Lung (tissue), 12 donors: ENCODE data around the gene HSPH1. TPM values are rescaled to one million over a fixed set of nuclear protein-coding genes. Genes with fewer than 3 reads are reported as not detected.

Experiments used
- ATAC-seq: fragments of 200-7000 bp; cut with Tn5 transposase; one replicate; pipeline ENCODE4 v1.9.1; 2020; ENCODE audit warnings: moderate number of reproducible peaks; ENCODE audit not compliant: insufficient read depth, low FRiP score
- DNase-seq, 3 donors: peaks; one replicate each; pipeline ENCODE4 v3.0.0-alpha.2; 2013 to 2017
- H3K27ac ChIP-seq, 2 donors: one replicate each; pipeline ENCODE4 v1.5.1; 2013; ENCODE audit warnings: mild to moderate bottlenecking in 2 of 2, moderate library complexity in 2 of 2, control low read depth in 1 of 2, inconsistent platforms in 1 of 2, low read depth in 1 of 2, low read length in 1 of 2
- H3K27me3 ChIP-seq, 3 donors: one replicate each; pipeline ENCODE4 v1.5.1; 2013; ENCODE audit warnings: low read length in 2 of 3; ENCODE audit not compliant: control insufficient read depth in 3 of 3, insufficient read depth in 3 of 3
- H3K36me3 ChIP-seq, 4 donors: one replicate each; pipeline ENCODE4 v1.5.1; 2013; ENCODE audit warnings: low read length in 4 of 4, mild to moderate bottlenecking in 1 of 4, moderate library complexity in 1 of 4; ENCODE audit not compliant: control insufficient read depth in 4 of 4, insufficient read depth in 4 of 4
- H3K4me1 ChIP-seq, 5 donors: one replicate each; pipeline ENCODE4 v1.5.1; 2013; ENCODE audit warnings: low read length in 5 of 5, mild to moderate bottlenecking in 2 of 5, moderate library complexity in 1 of 5; ENCODE audit not compliant: control insufficient read depth in 5 of 5, insufficient read depth in 5 of 5
- H3K4me3 ChIP-seq: one replicate; pipeline ENCODE4 v1.5.1; 2013; ENCODE audit warnings: mild to moderate bottlenecking, control low read depth, moderate library complexity
- H3K9ac ChIP-seq, 2 donors: one replicate each; pipeline ENCODE4 v1.5.1; 2013; ENCODE audit warnings: low read length in 2 of 2, control low read depth in 1 of 2; ENCODE audit not compliant: insufficient read depth in 1 of 2
- H3K9me3 ChIP-seq, 4 donors: one replicate each; pipeline ENCODE4 v1.5.1; 2013; ENCODE audit warnings: low read length in 3 of 4, mild to moderate bottlenecking in 1 of 4, moderate library complexity in 1 of 4; ENCODE audit not compliant: control insufficient read depth in 4 of 4, insufficient read depth in 3 of 4
- CTCF ChIP-seq: IDR thresholded peaks from 2 replicates; pipeline ENCODE4 v1.5.1; 2012; ENCODE audit warnings: mild to moderate bottlenecking; ENCODE audit errors: control extremely low read depth, extremely low read depth
- WGBS, 2 donors: extraction: QIAGEN DNeasy Blood & Tissue Kit; methylation state at CpG; one replicate each; pipeline ENCODE4 v1.1.7; 2013; 5-methylcytosine and 5-hydroxymethylcytosine counted together
- polyA plus RNA-seq, 2 donors: library from polyadenylated mRNA; stranded (reverse); fragments of 200-250 nt; gene quantifications; one replicate each; pipeline ENCODE4 v1.2.1, GENCODE V29; 2013
- total RNA-seq, 2 donors: library from RNA; depleted of rRNA in 1 of 2; stranded (reverse); fragments of >200 nt in 1 of 2; gene quantifications; one replicate each; pipeline ENCODE4 v1.2.1, GENCODE V29; 2014 to 2021
- donor health status: control.
- donor health status: control.
- donor health status: Bipolar disorder and iron deficiency.
- donor health status: healthy.
- donor health status: DM: yes; HTN: yes; CAD: no.

The HSPH1 gene
- total and polyA plus RNA-seq, 4 donors = 34.1 to 223 (median 65.6) TPM

GRCh38 chr13:31090961-31091624 is 70.6 kb downstream of the HSPH1 start:
- 27 to 37% methylated on average over 16 of the region's 16 CpGs for WGBS, 2 donors
- H3K9me3 ChIP-seq = no peaks in the 10 kb centered on the region
- no peak overlapping the region for H3K4me3 ChIP-seq
- H3K9ac ChIP-seq = no peak overlapping the region
- no peak for TF ChIP-seq CTCF
- ATAC-seq (peak; percentile 53), DNase-seq (peak; percentile 53 to 68 (median 63))
- H3K27ac ChIP-seq = no peak overlapping the region
- H3K4me1 ChIP-seq = peaks cover 0 to 5% (median 0%) of the 10 kb centered on the region in 5 donors
- H3K36me3 ChIP-seq = no peaks in the 10 kb centered on the region
- peaks cover 0 to 4% (median 0%) of the 10 kb centered on the region in 3 donors for H3K27me3 ChIP-seq

GRCh38 chr13:31090096-31090495 is 71.6 kb downstream of the HSPH1 start:
- 85 to 86% methylated on average over 5 of the region's 5 CpGs for WGBS, 2 donors
- no peaks in the 10 kb centered on the region for H3K36me3 ChIP-seq
- no peak for ATAC-seq

GRCh38 chr13:31089649-31090048 is 72.1 kb downstream of the HSPH1 start:
- DNase-seq (no peak), ATAC-seq (no peak)
- H3K4me3 ChIP-seq = no peak overlapping the region
- no peak overlapping the region for H3K27ac ChIP-seq
- H3K36me3 ChIP-seq = no peaks in the 10 kb centered on the region
- 89 to 100% methylated on average over 3 of the region's 3 CpGs for WGBS, 2 donors
- TF ChIP-seq CTCF = no peak
- peaks cover 0 to 5% (median 0%) of the 10 kb centered on the region in 5 donors for H3K4me1 ChIP-seq
- H3K9ac ChIP-seq = no peak overlapping the region
- H3K27me3 ChIP-seq = peaks cover 0 to 10% (median 0%) of the 10 kb centered on the region in 3 donors
- H3K9me3 ChIP-seq = no peaks in the 10 kb centered on the region

More at GRCh38 chr13:31090096-31090495, 71.6 kb downstream of the HSPH1 start:
- Histone ChIP-seq H3K27me3 (peaks cover 0 to 8% (median 0%) of the 10 kb centered on the region in 3 donors), H3K4me3 (no peak overlapping the region), H3K9me3 (no peaks in the 10 kb centered on the region), H3K27ac (no peak overlapping the region), H3K4me1 (peaks cover 0 to 5% (median 0%) of the 10 kb centered on the region in 5 donors), H3K9ac (no peak overlapping the region)
- TF ChIP-seq CTCF = no peak
- DNase-seq = no peak
